ENCODE measurements around the gene UMODL1.

The UMODL1 gene

DNA sequence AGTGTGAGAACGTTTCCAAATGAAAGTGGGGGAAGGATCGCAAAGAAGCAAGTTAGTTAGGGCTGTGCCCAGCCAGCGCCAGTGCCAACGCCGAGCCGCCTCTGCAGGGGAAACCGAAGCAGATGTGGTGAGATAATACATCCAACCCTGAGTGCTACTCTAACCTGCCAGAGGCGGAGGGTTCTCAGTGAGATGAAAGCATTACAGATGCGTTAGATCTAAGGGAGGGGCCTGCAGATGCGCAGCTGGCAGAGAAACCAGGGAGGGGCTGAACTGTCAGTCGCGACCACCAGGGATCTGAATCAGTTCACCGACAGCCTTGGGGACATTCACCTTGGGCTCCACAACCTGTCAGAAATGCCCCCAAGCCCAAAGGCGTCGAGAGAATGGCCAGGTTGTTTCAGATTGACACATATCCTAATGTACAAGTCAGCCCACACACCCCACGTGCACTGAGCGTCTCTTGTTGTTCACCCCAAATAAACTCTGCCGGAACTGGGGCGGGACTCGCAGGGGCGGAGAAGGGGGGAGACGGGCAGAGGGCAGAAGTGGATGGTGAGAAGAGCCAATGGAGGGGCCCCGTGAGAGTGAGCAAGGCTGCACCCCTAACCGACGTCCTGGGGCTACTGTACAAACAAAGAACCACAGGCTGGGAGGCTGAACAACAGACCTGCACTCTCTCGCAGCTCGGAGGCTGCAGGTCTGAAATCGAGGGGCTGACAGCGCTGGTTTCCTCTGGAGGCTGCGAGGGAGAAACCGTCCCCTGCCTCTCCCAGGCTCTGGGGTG lies 8.7 kb upstream of the UMODL1 start:
- TF ChIP-seq, protein P1, sequence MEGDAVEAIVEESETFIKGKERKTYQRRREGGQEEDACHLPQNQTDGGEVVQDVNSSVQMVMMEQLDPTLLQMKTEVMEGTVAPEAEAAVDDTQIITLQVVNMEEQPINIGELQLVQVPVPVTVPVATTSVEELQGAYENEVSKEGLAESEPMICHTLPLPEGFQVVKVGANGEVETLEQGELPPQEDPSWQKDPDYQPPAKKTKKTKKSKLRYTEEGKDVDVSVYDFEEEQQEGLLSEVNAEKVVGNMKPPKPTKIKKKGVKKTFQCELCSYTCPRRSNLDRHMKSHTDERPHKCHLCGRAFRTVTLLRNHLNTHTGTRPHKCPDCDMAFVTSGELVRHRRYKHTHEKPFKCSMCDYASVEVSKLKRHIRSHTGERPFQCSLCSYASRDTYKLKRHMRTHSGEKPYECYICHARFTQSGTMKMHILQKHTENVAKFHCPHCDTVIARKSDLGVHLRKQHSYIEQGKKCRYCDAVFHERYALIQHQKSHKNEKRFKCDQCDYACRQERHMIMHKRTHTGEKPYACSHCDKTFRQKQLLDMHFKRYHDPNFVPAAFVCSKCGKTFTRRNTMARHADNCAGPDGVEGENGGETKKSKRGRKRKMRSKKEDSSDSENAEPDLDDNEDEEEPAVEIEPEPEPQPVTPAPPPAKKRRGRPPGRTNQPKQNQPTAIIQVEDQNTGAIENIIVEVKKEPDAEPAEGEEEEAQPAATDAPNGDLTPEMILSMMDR (IDR thresholded peaks at IDR 0.05; ENCODE audit: low read depth, low read length, missing control alignments) = no peak
- in situ Hi-C loops (cut with HindIII; ENCODE audit: low pct_ligation_motif_present, low sequenced_read_pairs) = no loop called here
- no peak overlapping the region for H3K4me3 ChIP-seq (ENCODE audit: low read depth, low read length)
- no peaks in the 10 kb centered on the region for H3K27me3 ChIP-seq (replicated peaks)
- no peak for DNase-seq
- H3K27ac ChIP-seq = no peak overlapping the region
- H3K36me3 ChIP-seq (replicated peaks) = no peaks in the 10 kb centered on the region

DNA sequence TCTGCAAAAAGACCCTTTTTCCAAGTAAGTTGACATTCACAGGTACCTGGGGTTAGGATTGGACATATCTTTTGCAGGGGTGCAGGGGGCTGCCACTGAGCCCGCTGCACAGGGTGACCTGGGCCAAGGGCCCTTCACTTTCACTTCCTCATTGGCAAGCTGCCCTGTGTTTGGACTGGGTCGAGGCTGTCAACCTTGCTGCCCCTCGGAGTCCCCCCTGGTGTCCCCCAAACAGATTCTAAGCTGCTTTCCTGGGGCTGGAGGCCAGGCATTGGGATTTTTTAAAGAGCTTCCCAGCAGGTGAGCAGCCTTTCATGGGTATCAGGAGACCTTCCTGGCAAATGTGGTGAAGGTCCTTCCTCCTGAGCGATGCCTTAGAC lies 7.9 kb upstream of the UMODL1 start:
- H3K4me3 ChIP-seq (ENCODE audit: low read depth, low read length) = no peak overlapping the region
- TF ChIP-seq, protein P1 (IDR thresholded peaks at IDR 0.05; ENCODE audit: low read depth, low read length, missing control alignments) = no peak
- DNase-seq = no peak
- in situ Hi-C loops (cut with HindIII; ENCODE audit: low pct_ligation_motif_present, low sequenced_read_pairs) = no loop called here
- H3K27ac ChIP-seq = no peak overlapping the region
- no peaks in the 10 kb centered on the region for H3K27me3 ChIP-seq (replicated peaks)
- no peaks in the 10 kb centered on the region for H3K36me3 ChIP-seq (replicated peaks)

DNA sequence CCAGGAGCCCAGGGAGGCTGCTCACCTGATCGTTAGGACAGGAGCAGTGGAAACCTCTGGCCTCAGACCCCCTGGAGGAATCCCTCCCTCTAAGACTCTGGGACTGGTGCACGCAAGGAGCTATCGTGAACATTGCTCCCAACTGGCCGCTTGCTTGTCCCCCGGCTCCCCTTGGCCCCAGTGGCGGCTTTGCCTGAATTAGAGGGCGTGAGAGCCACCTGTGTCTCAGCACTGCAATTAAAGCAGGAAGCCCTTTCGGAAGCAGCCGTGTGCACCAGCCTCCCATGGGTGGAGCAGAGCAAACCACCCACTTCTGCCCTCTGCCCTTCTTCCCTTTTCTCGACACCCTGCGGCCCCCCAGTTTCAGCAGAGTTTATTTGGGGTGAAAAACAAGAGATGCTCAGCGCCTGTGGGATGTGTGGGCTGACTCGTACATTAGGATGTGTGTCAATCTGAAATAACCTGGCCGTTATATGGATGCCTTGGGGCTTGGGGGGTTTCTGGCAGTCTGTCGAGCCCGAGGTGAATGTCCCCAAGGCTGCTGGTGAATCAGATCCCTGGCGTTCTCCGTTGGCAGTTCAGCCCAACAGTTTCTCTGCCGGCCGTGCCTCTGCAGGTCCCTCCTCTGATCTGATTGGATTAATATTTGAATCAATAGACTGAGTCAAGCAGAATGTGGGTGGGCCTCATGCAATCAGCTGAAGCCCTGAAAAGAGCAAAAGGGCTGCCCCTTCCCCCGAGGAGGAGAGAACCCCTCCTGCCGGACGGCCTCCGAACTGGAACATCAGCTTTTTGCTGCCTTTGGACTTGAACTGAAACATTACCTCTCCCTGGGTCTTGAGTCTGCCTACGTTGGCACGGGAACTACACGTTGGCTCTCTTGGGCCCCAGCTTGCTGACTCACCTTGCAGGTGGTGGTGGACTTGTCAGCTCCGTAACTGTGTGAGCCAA lies 7.3 kb upstream of the UMODL1 start:
- no peak overlapping the region for H3K4me3 ChIP-seq (ENCODE audit: low read depth, low read length)
- H3K27me3 ChIP-seq (replicated peaks) = no peaks in the 10 kb centered on the region

DNA sequence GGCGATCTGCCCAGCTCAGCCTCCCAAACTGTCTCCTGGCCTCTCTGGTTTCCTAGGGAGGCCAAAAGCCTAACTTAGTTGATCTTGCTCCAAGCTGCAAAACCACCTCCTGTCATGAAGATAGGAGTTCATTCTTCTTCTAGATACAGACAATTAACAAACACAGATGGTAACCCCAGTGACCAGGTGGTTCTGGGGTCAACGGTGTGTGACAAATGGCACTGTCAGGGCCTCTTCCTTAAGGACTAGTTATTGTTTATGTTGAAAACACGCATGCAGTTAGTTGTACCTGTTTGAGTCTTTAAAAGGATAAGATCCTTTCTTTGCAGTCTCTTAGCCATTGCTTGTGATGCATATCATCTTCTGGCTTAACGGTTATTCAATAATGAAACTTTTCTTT lies 4.6 kb upstream of the UMODL1 start:
- Histone ChIP-seq H3K27ac (no peak overlapping the region), H3K27me3 (replicated peaks) (peaks cover 3% of the 10 kb centered on the region), H3K4me3 (ENCODE audit: low read depth, low read length) (no peak overlapping the region), H3K36me3 (replicated peaks) (no peaks in the 10 kb centered on the region)
- no peak for DNase-seq
- TF ChIP-seq, protein P1 (IDR thresholded peaks at IDR 0.05; ENCODE audit: low read depth, low read length, missing control alignments) = no peak
- in situ Hi-C loops (cut with HindIII; ENCODE audit: low pct_ligation_motif_present, low sequenced_read_pairs) = no loop called here

More for the DNA sequence above, 7.3 kb upstream of the UMODL1 start:
- no peak overlapping the region for H3K27ac ChIP-seq
- in situ Hi-C loops (cut with HindIII; ENCODE audit: low pct_ligation_motif_present, low sequenced_read_pairs) = no loop called here
- no peak for DNase-seq
- TF ChIP-seq, protein P1 (IDR thresholded peaks at IDR 0.05; ENCODE audit: low read depth, low read length, missing control alignments) = no peak
- no peaks in the 10 kb centered on the region for H3K36me3 ChIP-seq (replicated peaks)

DNA sequence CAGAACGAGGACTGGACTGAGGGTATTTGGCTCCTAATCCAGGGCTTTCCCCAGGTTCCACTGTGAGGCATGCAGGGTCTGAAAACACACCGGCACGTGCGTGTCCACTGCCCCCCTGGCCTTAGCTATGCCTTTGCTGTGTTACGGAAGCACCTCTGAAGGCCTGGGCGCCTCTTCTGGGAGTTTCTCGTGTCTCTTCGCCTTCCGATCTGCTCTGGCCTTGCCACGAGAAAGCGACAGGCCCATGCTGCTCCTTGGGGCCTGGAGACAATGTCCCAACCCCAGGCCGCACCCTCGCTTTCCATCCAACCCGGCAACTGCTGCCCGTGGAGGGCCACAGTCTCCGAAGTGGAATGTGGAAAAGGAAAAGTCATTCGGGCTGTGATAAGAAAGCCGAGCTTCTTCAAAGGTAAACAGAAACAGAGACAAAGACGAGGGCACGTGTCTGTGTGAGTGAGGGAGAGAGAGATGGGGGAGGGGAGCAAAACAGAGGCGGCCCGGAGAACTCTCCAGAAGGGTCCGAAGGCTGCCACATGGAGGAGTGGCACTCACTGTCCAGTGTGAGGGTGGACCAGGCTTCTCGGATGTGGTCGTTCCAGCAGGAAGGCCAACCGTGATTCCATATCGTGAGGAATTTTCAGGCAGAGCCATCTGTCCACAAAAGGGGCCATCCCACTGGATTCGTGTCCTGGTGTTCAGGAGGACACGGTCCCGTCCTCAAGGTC lies 3.4 kb upstream of the UMODL1 start:
- peaks cover 3% of the 10 kb centered on the region for H3K27me3 ChIP-seq (replicated peaks)
- H3K27ac ChIP-seq = no peak overlapping the region
- TF ChIP-seq, protein P1 (IDR thresholded peaks at IDR 0.05; ENCODE audit: low read depth, low read length, missing control alignments) = no peak
- H3K4me3 ChIP-seq (ENCODE audit: low read depth, low read length) = no peak overlapping the region
- H3K36me3 ChIP-seq (replicated peaks) = no peaks in the 10 kb centered on the region
- in situ Hi-C loops (cut with HindIII; ENCODE audit: low pct_ligation_motif_present, low sequenced_read_pairs) = no loop called here
- DNase-seq = no peak
